Activated CD4-positive, alpha-beta T cell treated with anti-CD3 and anti-CD28 coated beads for 1 hour (primary cell): ENCODE results near the gene GPC6.

Experiments used
- DNase-seq: peaks from one replicate; pipeline ENCODE4 v3.0.0-alpha.2; 2020

Gene GPC6

DNA sequence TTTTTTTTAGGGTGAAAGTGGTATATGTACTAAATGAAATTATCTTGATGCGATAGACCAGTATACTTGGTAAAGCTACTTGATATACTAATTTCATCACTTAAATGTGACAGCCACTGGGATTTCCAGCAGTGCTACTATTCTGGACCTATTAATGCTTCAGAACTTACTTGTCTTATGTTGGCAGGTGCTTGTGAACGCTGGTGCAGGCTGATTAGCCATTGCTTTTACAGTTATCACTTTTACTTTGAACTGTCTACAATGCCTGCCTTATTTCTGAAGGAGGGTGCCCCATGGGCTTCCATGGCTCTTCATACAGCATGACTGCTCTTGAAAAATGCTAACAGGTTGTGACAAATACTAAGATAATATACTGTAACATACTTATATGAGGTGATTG, 294.7 kb downstream of the GPC6 start:
- no peak for DNase-seq

DNA sequence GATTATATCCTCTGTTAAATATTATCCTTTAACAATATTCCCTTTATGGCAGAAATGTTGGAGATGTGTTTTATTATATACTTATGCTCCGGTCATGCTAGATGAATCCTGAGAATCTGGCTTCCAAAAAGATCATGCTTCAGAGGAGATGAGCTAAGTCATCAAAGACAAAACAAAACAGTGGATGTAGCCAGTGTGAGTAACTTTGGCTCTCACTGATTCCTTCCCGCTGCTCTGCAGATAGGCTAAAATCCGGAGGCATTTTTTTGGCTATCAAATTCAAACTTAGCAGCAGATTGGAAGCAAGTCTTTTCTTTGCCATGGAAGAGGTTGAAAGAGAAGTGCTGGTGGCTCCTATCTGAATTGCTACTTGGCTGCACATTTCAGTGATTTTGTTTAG, 295.9 kb downstream of the GPC6 start:
- no peak for DNase-seq

DNA sequence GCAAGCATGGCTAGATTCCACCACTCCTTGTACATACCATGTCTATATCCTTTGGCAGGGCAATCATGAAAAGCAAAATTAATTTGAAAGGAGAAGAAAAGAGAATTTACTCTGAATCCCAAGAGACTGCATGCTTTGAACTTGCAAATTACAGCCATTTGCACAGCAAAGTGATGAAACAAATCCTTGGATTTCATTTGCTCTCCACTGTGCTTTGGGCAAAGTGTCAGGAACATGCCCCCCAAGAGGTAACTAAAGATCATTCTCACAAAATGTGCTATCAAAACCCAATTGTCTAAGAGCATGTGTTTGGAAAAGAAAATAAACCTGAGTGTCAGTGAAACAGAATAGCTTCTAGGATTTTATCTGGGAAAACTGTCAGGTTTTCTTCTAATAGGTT, 298.5 kb downstream of the GPC6 start:
- DNase-seq = no peak

DNA sequence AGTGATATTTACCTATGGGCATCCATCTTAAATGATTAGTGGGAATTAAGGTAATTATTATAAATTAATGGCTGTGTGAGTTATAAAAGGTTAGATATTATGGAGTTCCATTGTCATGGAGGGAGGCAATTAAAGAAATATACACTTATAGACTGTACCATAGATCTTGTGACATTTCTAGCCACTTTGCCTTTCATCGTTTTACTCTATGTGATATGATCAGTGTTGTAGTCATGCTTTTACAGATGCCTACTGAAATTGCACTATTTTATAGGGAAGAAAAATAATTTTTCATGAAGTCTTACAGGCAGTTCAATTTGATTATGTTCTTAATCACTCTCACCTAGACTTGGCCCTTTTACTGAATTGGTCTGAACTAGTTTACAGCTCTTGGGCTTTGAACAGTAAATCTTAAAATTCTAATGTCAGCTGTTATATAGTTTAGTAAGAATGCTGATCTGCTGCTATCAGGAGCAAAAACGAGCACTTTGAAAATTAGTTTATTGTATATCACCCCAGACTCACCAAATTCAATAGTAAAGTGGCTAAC, 301.2 kb downstream of the GPC6 start:
- DNase-seq = no peak

DNA sequence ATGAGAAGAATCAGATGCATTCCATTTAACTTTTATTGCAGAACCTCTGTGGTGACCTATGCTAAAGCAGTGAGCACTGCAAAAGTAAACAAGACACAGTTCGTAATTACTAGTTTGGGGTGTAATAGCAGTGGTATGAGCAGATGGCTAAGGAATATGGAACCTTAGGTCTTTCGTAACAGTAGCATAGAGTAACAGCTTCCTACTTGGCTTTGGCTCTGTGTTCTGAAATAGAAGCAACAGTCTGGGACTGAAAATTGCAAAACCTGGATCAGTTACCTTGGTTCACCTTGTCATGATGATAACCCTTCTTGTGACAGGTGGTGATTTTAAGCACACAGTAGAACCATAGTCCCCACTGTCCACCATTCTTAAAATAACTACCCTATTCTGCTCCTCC, 303.4 kb downstream of the GPC6 start:
- DNase-seq = no peak

DNA sequence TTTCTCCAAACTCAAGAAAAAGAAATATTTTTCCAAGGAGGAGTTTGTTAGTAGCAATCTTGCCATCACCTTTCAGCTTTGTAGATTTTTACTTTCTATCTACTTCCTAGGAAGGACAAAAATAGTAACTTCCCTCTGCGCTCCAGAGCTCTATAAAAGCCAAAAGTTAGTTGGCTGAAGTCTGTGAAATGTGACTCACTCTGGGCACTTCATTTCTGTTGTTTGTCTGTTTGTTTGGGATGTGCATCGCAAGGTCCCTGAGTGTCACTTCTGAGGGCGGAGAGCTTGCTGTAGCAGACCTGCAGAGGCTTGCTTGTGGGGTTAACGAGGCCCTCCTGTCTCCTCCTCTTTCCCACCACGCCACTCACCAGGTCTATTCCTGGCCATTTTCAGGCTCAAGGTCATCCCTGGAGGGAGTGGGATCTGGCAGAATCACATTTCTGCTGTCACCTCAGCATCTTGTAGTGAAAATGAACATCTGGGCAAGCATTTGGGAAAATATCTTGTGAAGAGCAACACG, 307.6 kb downstream of the GPC6 start:
- DNase-seq = no peak

DNA sequence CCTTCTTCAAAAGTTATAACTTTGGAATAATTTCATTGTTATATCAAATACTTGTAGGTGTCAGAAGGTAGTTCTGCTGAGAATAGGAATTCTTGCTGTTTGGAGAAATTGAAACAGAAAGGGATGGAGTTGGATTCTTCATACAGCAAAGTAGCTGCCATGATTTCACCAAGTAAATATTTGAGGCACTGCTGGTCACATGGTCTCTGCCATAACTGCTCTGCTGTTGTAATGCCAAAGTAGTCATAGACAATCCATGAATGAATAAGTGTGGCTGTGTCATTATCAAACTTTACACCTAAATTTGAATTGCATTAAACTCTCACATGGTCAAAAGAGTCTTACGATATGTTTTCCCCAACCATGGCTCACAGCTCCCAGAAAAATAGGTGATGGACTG, 308.6 kb downstream of the GPC6 start:
- DNase-seq = no peak

DNA sequence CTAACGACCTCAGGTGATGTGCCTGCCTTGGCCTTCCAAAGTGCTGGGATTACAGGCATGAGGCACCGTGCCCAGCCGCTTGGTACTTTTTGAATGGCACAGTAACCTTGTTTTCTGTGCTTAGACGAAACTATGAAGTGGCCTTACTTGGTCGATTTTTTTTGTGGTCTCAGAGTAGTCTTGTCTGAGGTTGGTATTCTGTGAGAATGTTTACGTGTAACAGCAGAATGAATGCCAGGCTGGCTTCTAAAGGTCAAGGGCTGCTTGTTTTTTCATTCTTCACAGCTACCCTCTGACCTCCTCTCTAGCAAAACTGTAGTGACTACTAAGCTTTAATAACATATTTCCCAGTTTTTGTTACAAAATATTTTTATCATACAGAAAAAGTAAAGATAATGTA, 313.3 kb downstream of the GPC6 start:
- DNase-seq = no peak

DNA sequence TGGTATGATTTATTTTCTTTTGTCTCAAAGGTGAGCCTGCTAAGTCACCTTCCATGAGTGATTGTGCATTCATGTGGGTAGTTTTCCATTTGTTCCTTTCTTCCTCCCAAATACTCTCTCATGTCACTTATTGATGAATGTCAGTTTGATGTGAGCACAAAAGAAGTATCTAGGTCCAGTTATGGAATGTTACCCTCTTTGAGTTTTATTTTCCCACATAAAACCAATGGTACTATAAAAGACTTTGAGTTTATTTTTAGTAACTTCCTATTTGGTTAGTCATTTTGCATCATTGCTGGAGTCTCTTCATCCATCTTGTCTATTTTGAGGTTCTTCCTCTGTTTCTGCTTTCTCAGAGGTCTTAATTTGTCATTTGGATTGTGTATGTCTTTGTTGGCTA, 321.3 kb downstream of the GPC6 start:
- no peak for DNase-seq

DNA sequence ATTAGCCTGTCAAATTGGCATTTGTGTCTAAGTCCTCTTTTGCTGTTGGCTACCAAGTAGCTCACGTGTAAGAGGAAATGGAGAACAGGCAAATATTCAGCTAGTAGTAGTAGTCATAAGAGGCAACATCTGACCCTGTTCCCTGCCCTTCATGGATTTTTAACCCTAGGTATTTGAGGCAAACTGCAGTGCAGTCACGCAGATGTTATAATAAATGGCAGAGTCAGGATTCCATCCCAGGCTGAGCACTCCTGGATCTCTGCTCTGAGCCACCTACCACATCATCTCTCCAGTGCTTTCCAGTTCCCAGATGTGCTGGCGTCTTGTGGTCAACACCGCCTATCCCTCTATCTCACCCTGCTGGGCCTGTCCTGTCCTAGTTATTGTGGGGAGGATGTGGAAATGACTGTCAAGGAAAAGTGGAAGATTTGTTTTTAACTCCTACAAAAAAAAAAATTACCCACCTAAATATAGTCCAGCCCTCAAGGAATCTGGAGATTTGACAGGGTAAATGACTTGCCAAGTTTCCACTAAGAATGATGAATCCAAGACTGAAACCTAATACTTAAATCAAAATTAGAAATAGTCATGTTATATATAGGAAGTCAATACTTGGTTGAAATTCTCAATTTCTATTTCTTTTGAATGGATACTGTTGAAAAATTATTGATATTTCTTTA, 322.9 kb downstream of the GPC6 start:
- DNase-seq = no peak

DNA sequence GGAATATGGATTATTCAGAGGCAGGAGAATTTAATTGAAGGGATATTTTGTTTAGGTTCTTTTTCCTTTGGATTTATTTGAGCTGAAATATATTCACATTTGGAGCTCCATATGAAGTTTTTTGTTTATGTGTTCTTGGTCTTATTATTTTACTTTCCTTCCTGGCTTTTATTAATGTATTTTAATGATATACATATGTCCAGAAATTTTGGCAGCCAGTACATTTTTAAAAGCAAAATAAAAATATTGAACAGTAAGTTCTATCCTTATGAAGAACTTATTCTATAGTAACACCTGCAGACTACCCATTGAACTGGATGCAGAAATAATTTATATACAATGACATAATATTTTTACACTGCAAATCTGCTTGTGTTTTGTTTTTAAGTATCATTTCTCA, 323.6 kb downstream of the GPC6 start:
- DNase-seq = no peak

DNA sequence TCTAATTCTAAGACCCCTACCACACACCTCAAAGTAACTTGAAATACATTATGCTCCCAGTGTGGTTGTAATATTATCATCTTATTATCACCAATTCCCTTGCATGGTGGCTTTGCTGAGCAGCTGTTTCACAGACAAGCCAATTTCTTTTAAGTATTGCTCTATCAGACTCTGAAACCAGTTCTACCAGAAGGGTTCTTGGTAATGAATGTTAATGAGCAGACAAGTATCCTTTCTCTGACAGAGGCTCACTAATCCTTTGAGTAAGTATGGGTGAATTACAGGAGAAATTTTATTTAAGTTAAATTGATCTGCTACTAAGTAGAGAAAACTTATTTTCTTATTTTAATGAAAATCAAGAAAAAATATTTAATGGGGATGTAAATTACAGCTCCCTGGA, 326.0 kb downstream of the GPC6 start:
- DNase-seq = no peak

DNA sequence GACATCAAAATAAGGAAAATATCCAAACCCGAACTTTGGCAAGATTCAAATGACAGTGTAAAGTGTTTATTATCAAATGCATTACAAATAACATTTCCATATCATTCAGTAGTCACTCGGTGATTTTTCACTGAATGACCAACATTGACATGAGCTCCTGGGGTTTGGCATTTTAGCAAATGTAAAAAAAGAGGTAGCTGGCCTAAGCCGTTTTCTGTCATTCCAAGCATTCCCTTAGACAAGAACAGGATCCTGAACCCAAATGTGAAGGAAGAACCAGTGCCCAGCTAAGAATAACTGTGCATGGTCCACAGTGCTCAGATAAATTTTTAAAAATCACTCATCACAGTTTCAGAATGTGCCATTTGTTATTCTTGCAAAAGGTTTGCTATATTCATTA, 327.9 kb downstream of the GPC6 start:
- no peak for DNase-seq

DNA sequence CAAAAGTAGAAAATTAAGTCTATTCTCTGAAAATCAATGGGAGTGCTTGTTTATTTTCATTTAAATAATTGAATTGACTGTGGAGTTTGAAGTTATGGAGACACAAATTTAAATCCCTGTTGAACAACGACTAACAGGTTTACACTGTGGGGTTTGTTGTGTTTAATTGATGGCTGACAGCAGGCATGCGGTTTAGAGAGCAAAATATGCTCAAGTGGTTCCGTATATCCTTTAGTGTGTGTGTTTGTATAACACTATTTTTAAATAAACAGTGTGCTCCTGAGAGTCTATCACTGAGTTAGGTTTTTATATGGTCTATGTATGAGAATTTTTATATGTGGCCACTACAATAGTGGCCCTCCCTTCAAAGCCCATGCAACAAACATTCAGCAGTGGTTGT, 332.0 kb downstream of the GPC6 start:
- DNase-seq = no peak

DNA sequence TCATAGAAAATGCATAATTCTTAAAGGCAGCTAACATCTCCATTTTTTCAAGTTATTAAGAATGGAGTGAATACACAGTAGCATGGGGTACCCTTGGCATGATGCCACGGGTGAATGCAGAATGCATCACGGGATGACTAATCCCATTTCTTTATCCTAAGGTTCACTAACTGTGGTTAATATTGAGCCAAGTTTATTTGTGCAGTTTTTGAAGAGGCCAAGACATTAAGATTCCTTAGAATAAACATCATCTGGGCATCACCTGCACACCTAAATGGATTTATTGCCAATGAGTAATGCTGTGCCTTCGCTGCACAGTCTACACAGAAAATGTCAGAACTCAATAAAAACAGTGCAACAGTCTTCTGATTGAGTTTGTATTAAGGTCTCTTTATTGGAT, 333.1 kb downstream of the GPC6 start:
- DNase-seq = no peak

DNA sequence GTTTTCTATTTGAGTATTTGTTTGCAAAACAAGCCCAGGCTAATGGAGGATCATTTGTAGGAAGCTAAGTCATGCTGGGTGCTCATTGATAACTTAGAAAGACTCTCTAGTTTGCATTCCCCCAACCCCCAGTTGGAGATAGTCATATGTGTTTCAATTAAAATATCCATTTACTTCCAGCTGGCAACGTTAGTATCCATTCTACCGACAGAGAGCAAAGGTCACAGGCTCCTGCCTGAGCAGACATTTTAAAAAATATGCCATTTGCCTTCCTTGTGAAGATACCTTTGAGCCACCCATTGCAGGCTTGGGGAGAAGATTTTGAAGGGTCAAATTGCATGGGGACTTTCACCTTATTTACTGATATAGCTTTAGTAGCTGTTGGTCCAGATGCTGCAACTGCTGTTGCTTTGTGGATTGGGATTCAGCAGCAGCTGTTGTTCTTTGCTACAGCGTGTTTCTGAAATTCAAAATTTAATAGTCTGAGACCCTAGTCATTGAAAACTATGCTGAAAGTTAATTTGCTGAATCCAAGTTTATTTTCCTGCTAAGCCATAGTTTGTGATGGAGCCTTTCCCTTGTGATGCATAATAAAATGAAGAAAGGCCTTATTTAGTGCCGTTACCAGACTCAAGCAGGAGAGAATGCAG, 335.1 kb downstream of the GPC6 start:
- no peak for DNase-seq

DNA sequence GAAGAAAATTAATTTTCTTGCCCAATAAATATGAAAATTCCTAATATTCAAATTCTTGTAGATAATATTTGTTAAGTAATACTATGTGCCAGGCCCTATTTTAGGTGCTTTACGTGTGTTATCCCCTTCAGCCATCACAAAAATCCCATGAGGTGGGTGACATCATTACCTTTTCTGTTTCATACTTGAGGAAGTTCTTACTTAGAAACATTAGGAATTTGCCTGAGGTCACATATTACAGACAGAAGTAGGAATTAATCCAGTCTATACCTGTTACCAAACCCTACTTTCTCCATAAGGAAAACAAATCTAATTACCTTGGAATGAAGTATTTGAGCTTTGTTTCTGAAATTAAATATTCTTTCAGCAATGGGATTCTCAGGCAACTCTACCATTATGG, 336.1 kb downstream of the GPC6 start:
- no peak for DNase-seq

DNA sequence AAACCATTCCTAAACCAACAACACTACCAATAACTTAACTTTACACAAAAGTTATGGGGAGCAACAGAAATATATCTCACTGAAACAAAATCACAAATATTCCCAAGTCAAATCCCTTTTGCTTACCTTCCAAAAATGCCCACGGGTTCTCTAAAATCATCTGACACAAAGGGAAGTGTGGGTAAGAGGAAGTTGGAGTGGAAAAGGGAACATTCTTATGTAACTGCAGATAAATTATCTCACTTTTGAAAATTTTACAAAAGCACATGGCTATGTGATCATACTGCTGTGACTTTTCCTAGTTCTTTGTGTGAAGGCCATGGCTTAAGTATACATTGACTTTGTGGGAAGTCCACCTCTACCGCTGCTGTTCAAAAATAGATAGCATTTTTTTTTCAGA, 350.5 kb downstream of the GPC6 start:
- DNase-seq = no peak

DNA sequence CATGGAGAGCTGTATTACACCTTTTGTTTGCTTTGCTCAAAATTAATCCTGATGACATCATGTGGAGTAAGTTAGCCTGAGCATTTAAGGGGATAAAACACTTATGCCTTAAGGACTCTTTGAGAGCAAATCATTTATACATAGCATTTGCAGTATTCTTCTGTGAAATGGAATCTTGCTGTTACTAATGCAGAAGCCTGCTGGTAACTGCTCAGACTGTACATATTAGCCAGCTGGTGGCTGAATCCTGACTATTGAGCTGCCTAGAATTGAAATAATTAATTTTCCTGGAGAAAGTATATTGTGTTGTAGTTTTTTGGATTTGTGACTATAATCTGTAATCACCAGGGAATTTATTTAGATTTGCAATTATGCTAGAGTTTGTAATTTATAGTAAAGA, 363.2 kb downstream of the GPC6 start:
- no peak for DNase-seq

DNA sequence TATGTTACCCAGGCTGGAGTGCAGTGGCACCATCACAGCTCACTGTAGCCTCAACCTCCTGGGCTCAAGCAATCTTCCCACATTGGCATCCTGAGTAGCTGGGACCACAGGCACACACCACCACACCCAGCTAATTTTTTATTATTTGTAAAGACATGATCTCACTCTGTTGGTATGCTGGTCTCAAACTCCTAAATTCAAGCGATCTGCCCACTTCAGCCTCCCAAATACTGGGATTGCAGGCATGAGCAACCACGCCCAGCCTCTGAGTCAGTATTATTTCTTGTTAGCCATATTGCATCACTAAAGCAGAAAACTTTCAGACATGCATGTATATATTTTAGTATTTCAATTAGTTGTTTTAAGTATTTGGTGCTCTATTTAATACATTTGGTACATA, 376.4 kb downstream of the GPC6 start:
- DNase-seq = no peak

DNA sequence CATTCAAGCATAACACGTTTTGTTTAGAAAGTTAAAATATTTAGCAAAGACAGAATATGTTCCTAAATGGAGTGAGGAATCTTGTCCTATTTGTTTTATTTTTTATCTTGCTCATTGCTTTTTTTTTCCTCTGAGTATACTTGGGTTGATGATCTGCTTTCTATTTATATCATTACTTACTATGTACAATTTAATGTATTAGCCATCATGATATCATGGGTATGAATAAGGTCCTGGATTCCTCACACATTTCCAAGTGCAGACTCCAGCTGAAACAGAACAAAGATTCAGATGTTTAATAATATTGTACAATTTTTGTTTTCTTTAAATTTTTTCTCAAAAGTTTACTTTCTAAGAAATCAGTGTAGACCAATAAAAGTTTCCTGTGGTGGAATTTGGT, 388.2 kb downstream of the GPC6 start:
- DNase-seq = no peak

DNA sequence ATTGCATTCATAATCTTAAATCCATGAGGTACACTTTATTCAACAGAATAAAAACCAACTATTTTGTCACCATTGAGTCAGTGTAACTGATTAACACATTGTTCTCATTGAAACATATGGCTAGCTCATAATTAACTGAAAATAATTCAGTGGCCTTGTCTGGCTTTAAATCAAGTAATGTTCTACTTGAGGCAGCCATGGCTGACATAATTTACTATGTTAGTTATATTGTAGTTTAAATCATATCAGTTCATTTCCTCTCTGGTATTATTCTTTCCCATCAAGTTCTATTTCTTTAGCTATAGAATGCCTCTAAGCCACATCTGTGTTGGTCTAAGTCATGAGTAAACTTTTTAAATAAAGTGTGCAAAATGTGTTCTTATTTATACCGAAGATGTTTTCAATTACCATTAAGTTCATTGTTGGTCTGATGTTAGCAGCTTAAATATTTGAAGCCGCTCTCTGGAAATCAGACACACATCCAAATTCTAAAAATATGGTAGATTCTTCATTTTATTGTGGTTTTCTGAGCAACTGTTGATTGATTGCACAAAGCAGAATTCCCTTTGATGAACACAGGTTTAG, 393.7 kb downstream of the GPC6 start:
- DNase-seq = no peak

DNA sequence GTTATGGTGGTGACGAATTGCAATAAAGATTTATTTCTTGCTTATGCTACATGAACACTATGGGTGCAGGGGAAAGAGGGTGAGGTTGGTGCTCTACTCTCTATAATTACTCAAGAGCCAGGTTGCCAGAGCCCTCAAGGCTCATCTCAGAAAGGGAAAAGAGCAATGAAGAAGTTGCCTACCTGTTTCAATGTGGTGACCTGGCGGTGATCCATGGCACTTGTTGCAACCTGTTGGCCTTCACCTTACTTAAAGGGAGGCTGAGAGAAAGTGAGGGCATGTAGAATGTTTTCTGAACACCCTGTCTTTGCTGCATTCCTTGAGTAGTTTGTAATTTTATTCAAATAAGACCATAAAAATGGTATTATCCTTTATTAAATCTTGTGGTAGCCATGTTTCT, 394.4 kb downstream of the GPC6 start:
- no peak for DNase-seq

DNA sequence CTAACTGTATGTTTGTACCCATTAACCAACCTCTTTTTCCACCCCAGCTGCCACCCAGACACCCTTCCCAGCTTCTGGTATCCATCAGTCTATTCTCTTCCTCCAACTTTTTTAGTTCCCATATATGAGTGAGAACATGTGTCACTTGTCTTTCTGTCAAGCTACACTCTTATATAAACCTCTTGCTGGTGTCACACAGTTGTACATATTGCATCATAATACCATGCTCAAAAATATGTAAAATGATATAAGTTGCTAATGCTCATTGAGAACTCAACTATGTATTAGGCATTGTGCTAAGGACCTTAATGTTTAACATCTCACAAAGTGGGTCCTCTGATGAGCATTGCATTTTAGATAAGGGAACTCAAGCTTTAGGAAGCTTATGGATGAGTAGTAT, 395.4 kb downstream of the GPC6 start:
- no peak for DNase-seq
